Adipose tissue (tissue), 3 donors: Measurements from ENCODE around the gene NPM3. TPM values are rescaled to one million over a fixed set of nuclear protein-coding genes. Genes with fewer than 3 reads are reported as not detected.

Experiments used
- H3K27ac ChIP-seq: one replicate; pipeline ENCODE4 v1.5.1; 2013; ENCODE audit warnings: low read depth, low read length
- WGBS, 3 donors: extraction: QIAGEN DNeasy Blood & Tissue Kit; methylation state at CpG; one replicate each; pipeline ENCODE4 v1.1.7; 2013; 5-methylcytosine and 5-hydroxymethylcytosine counted together
- polyA plus RNA-seq, 3 donors: library from polyadenylated mRNA; stranded (reverse); fragments of 200-250 nt; gene quantifications; one replicate each; pipeline ENCODE4 v1.2.3, GENCODE V29; 2013
- donor health status: healthy with polysubstance abuse.
- donor health status: Bipolar disorder and iron deficiency.
- donor health status: healthy.

The NPM3 gene
- polyA plus RNA-seq, 3 donors = 18.1 to 38.1 (median 26.5) TPM

DNA sequence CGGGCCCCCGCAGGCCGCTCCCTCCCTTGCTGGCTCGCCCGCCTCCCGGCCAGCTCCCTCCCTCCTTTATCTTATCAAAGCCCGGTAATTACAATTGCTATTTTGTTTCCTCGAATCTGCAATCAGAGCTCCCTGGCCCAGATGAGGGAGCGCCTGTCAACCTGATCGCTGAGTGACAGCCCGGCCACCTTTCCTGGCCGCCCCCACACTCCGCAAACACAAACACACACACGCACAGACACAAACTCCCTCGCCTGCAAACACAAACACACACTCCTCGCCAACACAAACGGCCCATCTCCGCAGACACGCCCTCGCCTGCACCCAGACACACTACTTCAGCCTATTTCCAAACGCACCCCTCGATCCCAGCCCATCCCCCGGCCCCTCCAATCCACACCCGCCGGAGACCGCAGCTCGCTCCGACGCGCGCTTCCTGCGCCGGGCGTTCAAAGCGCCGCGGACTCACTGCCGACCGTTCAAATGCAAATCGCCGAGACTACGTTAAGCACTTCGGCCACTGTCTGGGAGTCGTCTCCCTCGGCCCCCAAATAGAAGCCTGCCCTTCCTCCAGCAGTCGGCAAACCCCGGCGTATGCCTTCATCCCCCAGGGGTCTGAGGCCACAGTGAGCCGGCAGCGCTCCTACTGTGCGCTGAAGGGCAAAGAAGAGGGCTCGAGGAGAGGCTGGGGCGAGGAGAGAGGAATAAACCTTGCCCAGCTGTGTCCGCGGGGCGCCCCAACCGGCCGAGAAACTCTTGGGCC lies 4.3 kb downstream of the NPM3 start:
- no peak overlapping the region for H3K27ac ChIP-seq
- 2 to 7% (median 7%) methylated on average over 58 of the region's 58 CpGs for WGBS, 3 donors

DNA sequence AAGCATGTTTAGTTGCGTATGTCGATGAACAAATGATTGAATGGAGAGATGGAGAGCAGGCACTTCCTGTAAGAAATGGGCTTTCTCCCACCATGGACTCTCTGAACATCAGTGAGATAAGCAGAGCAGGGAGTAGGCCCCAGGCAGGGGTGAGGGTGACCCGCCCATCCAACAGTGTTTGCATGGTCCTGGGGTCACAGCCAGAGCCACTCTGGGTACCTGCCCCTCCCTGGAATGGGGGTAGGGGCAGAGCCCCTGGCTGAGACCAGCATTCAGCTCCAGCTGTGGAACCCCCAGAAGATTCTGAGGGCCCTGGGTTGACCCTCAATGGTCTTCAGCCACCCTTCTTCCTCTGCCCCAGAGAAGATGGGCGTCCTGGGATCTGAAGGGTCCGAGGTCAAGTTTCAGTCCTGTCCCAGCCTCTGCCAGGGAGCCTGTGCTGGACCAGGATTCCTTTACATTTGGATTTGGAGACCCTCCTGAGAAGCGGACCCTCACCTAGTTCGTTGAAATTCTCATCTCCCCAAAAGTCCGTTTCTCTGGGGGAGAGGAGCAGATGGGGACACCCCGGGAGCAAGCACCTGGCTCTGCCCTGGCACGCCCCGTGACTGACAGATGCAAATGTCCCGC lies 5.0 kb downstream of the NPM3 start:
- H3K27ac ChIP-seq = no peak overlapping the region
- WGBS, 3 donors = 53 to 68% (median 63%) methylated on average over 12 of the region's 12 CpGs

DNA sequence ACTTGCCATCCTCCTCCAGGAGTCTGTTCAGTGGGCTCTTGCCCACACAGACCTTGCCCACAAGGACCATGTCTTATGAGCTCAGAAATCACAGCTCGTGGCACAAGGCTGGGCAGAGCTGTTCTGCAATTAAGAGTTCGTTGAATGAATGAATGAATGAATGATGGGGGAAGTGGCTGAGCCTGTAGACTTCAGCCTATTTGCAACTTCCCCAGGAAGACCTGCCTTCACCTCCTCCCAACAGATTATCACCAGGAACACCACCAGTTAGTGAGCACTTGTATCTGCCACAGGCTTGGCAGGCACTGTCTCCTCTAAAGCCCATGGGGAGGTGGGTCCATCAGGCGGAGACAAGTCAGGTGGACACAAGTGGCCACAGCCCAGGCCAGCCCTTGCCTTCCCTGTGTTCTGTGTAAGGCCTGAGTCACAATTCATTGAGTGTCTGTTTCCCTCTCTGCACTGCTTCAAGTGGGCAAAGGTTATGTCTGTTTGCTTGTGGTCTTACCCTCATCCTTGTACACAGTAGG lies 5.6 kb downstream of the NPM3 start:
- WGBS, 3 donors = 82 to 93% (median 83%) methylated on average over 3 of the region's 3 CpGs
- no peak overlapping the region for H3K27ac ChIP-seq

DNA sequence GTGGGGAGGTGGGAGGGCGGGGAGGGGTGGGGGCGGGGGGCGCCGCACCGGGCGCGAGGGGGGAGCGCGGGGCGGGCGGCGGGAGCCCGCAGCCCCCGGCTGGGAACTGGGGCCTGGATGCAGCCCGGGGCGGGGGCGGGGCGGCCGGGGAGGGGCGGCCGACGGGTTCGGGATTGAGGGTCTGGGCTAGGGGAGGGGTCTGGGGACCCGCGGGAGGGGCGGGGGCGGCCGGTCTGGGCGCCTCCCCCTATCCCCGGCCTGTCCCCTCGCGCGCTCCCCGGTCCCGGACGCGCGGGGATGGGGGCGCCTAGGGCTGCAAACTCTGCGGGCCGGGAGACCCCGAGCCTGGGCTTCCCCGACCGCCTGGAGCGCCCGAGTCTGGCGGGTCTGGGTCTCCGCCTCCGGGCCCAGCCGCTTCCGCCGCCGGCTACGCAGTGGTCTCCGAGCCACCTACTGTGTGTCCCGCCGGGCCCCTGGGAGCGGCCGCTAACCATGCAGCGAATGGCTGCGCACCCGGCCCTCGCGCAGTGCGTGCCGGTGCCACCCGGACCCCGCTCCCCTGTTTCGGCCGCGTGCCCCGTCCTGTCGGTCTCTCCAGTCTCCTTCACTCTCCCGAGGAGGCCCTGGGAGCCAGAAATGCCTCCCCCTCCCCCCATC lies 7.0 kb downstream of the NPM3 start:
- H3K27ac ChIP-seq = no peak overlapping the region
- WGBS, 3 donors = 6 to 16% (median 8%) methylated on average over 38 to 71 of the region's 74 CpGs

DNA sequence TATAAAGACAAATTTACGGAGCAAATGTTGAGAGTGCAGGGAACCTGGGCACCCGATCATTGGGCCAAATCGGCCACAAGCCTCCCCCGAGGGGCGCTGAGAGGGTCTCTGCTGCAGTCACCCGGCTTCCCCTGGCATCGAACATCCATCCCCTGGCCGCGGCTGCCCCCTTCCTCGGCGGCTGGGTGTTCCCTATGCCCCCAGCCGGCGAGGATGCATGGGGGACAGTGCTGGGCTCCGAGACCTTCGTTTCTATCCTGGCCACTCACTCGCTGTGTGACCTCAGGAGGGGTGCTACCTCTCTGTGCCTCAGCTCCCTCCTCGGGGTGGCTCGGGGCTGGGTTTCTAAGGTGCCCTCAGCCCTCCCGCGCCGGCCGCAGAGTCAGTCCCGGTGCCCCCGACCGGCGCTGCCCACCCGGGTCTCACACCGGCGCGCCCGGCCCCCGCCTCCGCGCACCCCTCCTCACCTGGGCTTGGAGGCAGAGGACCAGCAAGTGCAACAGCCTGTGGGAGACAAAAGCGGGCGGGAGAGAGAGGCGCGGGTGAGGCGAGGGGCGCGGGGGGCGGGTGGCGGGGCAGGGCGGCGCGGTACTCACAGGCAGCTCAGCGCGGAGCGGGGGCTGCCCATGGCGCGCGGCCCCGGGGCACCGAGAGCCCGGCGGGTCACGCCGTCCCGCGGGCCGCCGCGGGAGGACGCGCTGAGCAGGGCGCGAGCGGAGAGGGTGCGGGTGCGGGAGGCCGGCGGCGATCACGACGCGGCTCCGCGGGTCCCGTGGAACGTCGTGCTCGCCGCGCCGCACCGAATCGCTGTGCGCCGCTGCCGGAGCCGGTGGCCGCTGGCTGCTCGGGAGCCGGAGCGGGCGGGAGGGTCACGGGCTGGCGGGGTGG lies 7.7 kb downstream of the NPM3 start, which contains the start of gene FGF8:
Gene FGF8 (minus strand): TSS at position 842 of the 888 bp plus-strand sequence. CDS start 214 bp downstream, at position 628.
- 2 to 4% (median 3%) methylated on average over 50 to 90 of the region's 98 CpGs for WGBS, 3 donors
- H3K27ac ChIP-seq = no peak within 1 kb of the TSS

DNA sequence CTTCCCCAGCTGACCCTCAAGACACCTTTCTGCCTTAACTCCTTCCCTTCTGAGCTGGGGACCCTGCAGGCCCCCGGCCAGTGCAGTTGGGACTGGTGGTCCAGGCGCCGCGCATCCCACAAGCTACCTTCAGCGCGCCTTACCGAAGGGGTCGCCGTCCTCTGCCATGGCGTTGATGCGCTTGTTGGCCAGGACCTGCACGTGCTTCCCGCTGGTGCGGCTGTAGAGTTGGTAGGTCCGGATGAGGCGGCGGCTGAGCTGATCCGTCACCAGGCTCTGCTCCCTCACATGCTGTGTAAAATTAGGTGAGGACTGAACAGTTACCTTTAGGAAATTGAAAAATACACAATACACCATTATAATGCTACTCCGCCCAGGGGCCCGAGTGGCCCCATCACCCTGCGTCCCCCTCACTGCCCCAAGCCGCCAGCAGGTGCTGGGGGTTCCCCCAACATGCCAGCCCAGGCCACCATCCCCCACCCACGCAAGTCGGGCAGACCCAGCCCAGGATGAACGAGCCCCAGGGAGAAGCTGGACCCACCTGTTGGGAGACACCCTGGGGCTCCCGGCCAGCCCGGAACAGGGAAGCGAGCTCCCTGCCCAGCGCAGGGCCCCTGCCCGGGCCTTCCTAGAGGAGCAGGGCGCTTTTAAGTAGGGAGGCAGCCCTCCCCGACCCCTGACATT lies 8.5 kb downstream of the NPM3 start:
- 11 to 14% (median 11%) methylated on average over 32 of the region's 32 CpGs for WGBS, 3 donors
- H3K27ac ChIP-seq = no peak overlapping the region

DNA sequence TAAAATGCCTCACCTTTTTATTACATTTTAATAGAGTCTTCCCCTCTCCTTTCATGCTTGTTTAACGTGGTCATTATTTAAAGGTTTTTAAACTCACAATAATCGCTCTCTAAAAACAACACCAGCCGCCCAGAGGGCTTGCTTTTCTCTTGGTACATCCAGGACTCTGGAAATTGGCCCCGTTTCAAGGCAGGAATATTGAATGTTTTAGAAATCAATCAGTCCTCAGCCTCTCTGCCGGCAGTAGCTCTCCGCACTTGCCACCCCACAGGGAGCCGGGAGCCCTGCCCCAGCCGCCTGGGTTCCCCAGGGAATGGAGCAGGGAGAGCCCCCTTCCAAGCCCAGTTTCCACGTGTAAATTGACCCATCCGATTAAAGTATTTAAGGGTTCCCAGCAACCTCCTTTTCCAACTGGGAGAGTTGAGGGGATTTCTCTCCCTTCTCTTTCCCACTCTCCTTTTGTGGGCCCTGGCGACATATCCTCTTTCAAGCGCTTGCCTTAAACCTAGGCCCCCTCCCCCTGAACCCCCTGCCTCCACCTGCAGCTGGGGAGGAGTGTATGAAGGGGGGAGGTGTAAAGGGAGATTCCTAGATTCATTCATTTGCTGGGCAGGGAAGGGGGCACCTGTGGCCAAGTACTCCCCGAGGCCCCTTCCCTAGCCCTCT lies 9.2 kb downstream of the NPM3 start:
- 7 to 16% (median 14%) methylated on average over 13 of the region's 13 CpGs for WGBS, 3 donors
- H3K27ac ChIP-seq = no peak overlapping the region

DNA sequence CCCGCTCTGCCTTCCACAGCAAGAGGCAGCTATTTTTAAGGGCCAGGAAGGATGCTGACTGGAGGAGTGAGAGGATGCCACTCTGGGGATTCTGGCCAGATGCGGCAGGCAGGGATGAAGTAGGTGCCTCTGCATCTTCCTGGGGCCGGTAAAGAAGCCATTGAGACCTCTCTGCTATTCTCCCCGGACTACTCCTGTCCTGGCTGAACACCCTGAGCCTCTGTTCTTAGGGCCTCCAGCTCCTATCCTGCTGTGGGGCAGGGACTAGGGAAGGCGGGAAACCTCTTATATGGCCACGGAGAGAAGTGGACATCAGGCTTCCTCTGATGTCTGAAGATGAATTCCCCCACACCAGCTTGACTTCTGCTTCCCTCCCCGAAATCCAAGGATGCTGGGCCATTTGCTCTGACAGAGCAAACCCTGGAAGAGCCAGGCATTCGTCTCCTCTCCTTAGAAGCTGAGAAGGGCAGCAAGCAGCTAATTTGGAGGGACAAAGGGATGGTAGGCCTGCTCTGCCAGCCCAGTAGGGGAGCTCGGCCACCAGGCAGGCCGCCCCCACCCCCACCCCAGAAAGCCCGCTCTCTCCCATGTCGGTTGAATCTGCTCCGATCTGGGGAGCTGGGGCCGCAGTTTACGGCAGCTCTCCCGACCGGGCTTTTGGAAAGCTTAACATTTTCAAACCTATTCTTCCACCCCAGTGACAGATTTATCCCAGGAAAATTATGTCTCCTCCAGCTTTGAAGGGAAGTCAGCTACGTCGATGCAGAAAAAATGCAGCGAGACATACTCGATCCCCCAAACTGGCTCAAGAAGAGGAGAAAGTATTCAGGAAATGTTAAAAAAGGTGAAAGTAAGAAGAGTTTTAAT lies 10.1 kb downstream of the NPM3 start:
- 28% methylated on average over 21 of the region's 21 CpGs for WGBS, 3 donors
- H3K27ac ChIP-seq = no peak overlapping the region

DNA sequence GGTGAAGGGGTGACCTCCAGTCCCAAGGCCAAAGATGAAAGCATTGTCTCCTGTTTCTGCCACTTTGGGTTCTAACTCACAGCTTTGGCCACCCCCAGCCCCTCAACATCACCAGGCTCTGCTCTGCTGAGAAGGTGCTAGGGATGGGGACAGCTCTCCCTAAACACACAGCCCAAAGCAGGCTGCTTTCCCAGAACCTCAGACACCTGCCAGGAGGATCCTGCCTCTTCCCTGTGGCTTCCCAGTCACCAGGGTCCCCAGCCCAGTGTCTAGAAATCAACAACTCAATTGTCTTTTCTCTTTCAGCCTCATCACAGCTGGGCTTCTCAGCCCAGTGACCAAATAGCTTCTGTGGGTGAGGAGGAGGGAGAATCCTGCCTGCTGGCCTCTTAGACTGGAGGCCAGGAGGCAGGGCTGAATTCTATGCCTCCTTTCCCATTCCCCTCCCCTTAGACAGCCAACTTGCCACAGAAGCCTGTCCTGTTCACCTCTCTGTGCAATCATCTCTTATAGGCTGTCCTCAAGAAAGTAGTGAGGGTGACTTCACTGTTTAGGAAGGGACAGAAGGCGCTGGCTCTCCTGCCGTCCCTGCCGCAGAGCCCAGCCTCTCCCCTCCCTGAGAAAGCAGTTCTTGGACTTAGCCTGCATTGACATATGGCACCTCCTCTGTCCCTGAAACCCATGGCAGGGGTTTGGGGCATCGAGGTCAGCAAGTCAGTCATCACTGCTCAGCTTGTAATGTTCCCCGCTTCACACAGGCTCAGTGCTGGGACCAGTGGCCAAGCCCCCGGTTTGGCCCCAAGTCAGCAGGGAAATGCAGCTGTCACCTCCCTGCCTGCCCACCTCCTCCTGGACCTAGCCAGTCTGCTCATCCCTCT lies 11.0 kb downstream of the NPM3 start:
- WGBS, 3 donors = 73 to 80% (median 80%) methylated on average over 6 of the region's 6 CpGs
- H3K27ac ChIP-seq = no peak overlapping the region

DNA sequence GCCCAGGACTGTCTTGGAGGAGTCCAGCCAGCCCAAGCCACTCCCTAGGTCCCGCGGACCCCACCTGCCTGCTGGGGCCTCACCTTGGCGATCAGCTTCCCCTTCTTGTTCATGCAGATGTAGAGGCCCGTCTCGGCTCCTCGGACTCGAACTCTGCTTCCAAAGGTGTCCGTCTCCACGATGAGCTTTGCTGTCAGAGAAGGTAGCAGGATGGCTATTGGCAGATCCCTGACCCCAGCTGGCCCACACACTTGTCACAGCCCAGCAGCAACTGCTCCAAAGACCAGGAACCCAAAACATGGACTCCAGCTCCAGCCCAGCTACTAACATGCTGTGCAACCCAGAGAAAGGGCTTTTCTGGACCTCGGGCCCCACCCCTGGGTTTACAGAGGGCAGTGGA lies 11.9 kb downstream of the NPM3 start:
- 88 to 92% (median 88%) methylated on average over 10 of the region's 10 CpGs for WGBS, 3 donors

DNA sequence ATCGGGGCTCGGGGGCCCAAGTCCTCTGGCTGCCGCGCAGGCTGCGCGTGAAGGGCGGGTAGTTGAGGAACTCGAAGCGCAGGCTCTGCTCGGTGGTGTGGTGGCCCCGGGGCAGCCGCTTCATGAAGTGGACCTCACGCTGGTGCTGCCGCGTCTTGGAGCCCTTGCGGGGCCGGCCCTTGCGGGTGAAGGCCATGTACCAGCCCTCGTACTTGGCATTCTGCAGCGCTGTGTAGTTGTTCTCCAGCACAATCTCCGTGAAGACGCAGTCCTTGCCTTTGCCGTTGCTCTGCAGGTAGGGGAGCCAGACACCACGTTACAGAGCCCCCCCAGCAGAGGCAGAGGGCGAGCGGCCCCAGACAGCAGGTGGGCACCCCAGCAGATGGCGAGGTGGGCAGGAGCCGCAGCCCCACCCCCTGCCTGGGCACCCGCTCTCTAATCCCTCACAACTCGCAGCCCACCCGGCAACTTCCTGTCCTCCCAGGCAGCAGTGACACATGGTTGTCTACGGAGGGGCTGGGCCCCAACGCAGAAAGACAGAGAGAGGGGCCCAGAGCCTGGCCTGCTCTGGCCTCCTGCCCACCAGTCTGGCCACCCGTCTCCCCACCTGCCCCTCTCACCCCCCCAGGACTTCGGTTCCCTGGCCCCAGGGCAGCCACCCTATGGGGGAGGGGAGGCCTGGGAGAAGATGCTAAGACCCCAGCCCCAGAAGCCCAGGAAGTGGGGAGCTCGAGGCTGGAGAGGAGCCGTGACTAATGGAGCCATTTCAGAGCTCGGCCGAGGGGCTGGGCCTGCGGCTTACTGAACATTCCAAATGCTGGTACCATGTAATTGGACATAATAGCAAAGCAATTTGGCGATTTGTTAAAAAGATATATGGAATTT lies 12.7 kb downstream of the NPM3 start:
- no peak overlapping the region for H3K27ac ChIP-seq
- 76 to 82% (median 77%) methylated on average over 41 of the region's 41 CpGs for WGBS, 3 donors

More for the DNA sequence above, 11.9 kb downstream of the NPM3 start:
- no peak overlapping the region for H3K27ac ChIP-seq

DNA sequence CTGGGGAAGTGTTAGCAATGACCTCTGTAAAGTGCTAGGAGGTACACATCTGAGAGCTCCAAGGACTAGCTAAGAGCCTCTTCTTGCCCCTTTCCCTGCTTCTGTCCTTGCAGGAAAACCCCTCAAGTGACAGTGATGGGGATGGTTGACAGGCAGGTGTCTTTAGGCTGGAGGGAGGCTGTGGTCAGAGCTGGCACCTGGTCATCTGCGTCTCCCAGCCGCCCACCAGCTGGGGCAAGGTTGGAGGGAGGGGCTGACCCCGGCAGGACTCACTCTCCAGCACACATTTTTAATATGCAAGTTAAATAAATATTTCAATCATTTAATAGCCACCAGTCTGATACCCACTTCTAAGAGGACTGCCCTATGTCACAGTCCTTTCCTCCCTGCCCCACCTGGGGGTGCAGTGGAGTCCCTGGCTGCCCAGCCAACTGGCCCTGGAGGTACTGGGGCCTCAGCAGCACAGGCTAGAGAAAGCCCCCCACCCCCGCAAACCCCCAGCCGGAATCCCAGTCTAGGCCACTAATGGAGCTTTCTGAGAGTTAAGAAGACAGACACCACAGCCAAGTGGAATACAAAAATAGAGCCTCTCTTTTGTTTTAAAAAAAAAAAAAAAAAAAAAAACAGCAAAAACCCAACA lies 13.6 kb downstream of the NPM3 start:
- WGBS, 3 donors = 81 to 87% (median 84%) methylated on average over 5 of the region's 5 CpGs
- H3K27ac ChIP-seq = no peak overlapping the region

DNA sequence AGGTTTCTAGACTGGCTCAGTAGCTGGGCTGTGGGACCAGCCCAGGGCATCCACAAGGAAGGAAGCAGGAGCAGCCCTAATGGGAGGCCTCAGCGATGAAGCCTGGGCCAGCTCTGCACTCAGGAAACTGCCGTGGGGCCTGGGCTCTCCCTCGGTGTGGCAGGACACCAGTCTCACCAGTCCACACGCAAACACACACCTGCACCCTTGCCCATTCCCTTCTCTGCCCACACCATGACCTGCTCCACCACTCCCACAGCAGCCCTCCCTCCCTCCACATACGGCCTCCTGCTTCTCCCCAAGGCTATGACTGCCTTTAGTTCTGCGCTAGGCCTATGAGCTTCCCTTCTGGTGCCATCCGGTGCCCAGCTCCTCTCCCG lies 14.5 kb downstream of the NPM3 start:
- no peak overlapping the region for H3K27ac ChIP-seq
- WGBS, 3 donors = 80 to 84% (median 81%) methylated on average over 8 of the region's 8 CpGs
